ENCODE data around the gene MCTS1. TPM values are rescaled to one million over a fixed set of nuclear protein-coding genes. Genes with fewer than 3 reads are reported as not detected.

MCTS1 gene
- 19.9 TPM for total RNA-seq

GRCh38 chrX:120603707-120604360, at the start of gene MCTS1:
Gene MCTS1, plus strand, starts transcription at chrX:120604101. Its CDS starts 136 bp downstream, at chrX:120604237.

GRCh38 chrX:120560842-120561633, 42.9 kb upstream of the MCTS1 start, which contains the start of gene CUL4B:
Gene CUL4B, minus strand, starts transcription at chrX:120560962. Its CDS starts 324 bp downstream, at chrX:120560638.

GRCh38 chrX:120629667-120630537, 26.0 kb downstream of the MCTS1 start, which contains the start of gene C1GALT1C1:
Gene C1GALT1C1, minus strand, starts transcription at chrX:120630054. Its CDS starts 2,888 bp downstream, at chrX:120627166.

Other genes starting within 250 kb of the MCTS1 start
- 31.2 TPM for gene ATP1B4, start 242.0 kb upstream of the MCTS1 start, total RNA-seq
- gene LAMP2, start 134.8 kb upstream of the MCTS1 start, total RNA-seq = 121 TPM
- gene CUL4B, start 43.1 kb upstream of the MCTS1 start, total RNA-seq = 37.8 TPM
- gene C1GALT1C1, start 26.0 kb downstream of the MCTS1 start, total RNA-seq = 17.7 TPM